Fibroblast of the aortic adventitia (primary cell): ENCODE measurements around the gene PYY. TPM values are rescaled to one million over a fixed set of nuclear protein-coding genes. Genes with fewer than 3 reads are reported as not detected.

Source experiments
- DNase-seq: peaks from one replicate; pipeline ENCODE4 v3.0.0-alpha.2; 2010; ENCODE audit warnings: low read depth
- H3K4me3 ChIP-seq: 2 replicates; pipeline ENCODE4 v1.5.1; 2011; ENCODE audit warnings: low read depth, mild to moderate bottlenecking, control low read depth, low read length, moderate library complexity
- CTCF ChIP-seq: IDR thresholded peaks from 2 replicates; pipeline ENCODE4 v1.5.1; 2011; ENCODE audit warnings: mild to moderate bottlenecking, low read length, control low read depth, inconsistent platforms; ENCODE audit not compliant: insufficient read depth
- total RNA-seq: library from RNA; depleted of rRNA; stranded (reverse); fragments of >200 nt; gene quantifications from 2 replicates; pipeline ENCODE4 v1.2.3, GENCODE V29; 2012; ENCODE audit warnings: low replicate concordance

The PYY gene
- total RNA-seq, 1 donor, result not detected

GRCh38 chr17:43909537-43910231 lies 44.1 kb downstream of the PYY start:
- DNase-seq, result no peak
- TF ChIP-seq CTCF, result no peak
- no peak overlapping the region for H3K4me3 ChIP-seq

- TF ChIP-seq CTCF, result no peak
- H3K4me3 ChIP-seq, result peak overlapping the region; percentile 74
- peak; percentile 83 for DNase-seq
Measured at GRCh38 chr17:43907998-43908721, 45.6 kb downstream of the PYY start.

- peak; percentile 72 for DNase-seq
- peak within 1 kb of the TSS; percentile 74 for H3K4me3 ChIP-seq
- peak; percentile 38 for TF ChIP-seq CTCF
Measured at GRCh38 chr17:43907425-43907981, 46.2 kb downstream of the PYY start, which contains the start of gene MPP2. MPP2 (minus strand) TSS chr17:43907536; CDS start chr17:43904460, 3,076 bp downstream.

- no peak for DNase-seq
Measured at GRCh38 chr17:43906951-43907424, 46.8 kb downstream of the PYY start.

GRCh38 chr17:43905985-43906852 lies 47.5 kb downstream of the PYY start:
- no peak for TF ChIP-seq CTCF

More at GRCh38 chr17:43906951-43907424, 46.8 kb downstream of the PYY start:
- TF ChIP-seq CTCF, result no peak
- peak overlapping the region; percentile 74 for H3K4me3 ChIP-seq

GRCh38 chr17:43905400-43905984 lies 48.2 kb downstream of the PYY start:
- no peak for DNase-seq
- no peak overlapping the region for H3K4me3 ChIP-seq
- TF ChIP-seq CTCF, result no peak

More at GRCh38 chr17:43905985-43906852, 47.5 kb downstream of the PYY start:
- peak; percentile 58 for DNase-seq
- H3K4me3 ChIP-seq, result peak overlapping the region; percentile 74
